ENCODE results near the gene DPF1. TPM values are rescaled to one million over a fixed set of nuclear protein-coding genes. Genes with fewer than 3 reads are reported as not detected.
"Not testable (repeated sequence)": the region's sequence is repeated elsewhere in the genome, so short reads cannot be mapped to it uniquely, and the experiment has no call there.

The DPF1 gene
- total RNA-seq, 1 experiment from 2014 or later = 1.7 TPM

GRCh38 chr19:38250821-38251563 is 27.0 kb upstream of the DPF1 start:
- DNase-seq (ENCODE audit: extremely low read depth, low read depth) = no peak

DNA sequence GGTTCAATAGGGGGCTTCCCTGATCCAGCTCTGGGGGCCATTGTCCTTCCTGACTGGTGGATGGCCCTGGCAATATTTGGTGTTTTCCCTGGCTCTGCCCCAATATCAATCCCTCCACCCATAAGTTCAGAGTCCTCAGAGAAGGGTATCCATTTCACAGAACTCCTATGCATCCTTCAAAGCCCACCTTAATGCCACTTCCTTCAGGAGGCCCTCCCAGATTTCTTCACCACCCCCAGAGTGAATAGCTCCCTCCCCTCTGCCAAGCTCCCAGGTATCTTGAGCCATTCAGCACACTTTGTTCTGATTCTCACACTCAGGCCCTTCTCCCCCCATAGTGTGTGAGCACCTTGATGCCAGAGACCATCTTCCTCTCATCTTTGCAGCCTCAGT is 26.4 kb upstream of the DPF1 start:
- no peak for DNase-seq (ENCODE audit: extremely low read depth, low read depth)

DNA sequence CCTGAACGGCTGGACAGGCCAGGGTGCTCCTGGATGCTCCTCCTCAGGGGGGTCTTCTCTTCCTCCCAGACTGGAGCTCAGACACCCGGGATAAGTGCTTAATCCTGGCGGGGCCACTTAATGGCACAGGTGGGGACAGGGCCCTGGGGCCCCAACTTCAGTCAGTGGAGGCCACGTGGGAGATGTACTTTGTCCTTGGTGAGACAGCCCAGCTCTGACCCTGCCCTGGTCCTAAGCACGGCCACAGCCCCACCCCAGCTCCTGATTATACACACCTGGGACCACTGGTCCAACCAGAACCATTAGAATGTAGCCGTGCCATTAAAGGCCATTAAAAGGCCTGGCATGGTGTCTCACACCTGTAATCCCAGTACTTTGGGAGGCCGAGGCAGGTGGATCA is 24.4 kb upstream of the DPF1 start:
- DNase-seq (ENCODE audit: extremely low read depth, low read depth) = no peak

DNA sequence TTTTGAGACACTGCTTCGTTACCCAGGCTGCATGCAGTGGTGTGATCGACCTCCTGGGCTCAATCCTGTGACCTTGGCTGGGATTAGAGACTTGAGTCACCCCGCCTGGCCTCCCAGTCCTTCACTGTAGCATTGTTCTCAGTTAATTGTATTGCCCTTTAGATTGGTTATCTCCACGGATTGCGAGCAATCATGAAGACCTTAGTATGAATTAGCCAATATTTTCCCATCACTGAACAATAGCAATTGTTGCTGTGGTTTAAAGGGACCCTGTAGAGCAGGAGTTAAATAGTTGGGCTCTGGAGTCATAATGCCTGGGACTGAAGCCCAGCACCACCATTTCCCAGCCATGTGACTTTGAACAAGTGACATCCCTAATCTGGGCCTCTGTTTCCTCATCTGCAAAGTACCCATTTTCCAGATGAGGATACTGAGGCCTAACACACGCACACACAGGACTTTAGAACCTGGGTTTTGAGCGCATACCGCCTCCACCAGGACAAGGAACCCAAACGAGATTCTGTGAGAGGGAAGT is 23.8 kb upstream of the DPF1 start:
- DNase-seq (ENCODE audit: extremely low read depth, low read depth) = no peak

DNA sequence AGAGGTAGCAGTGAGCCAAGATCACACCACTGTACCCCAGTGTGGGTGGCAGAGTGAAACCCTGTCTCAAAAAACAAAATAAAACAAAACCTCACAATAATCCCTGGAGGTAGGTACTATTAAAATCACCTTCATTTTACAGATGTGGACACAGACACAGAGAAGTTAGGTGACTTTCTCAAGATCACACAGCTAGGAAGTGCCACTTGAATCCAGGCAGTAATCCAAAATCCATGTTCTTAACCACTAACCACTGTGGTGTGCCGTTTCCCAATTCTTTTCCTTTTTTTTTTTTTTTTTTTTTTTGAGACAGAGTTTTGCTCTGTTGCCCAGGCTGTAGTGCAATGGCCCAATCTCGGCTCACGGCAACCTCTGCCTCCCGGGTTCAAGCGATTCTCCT is 23.1 kb upstream of the DPF1 start:
- DNase-seq (ENCODE audit: extremely low read depth, low read depth) = no peak

DNA sequence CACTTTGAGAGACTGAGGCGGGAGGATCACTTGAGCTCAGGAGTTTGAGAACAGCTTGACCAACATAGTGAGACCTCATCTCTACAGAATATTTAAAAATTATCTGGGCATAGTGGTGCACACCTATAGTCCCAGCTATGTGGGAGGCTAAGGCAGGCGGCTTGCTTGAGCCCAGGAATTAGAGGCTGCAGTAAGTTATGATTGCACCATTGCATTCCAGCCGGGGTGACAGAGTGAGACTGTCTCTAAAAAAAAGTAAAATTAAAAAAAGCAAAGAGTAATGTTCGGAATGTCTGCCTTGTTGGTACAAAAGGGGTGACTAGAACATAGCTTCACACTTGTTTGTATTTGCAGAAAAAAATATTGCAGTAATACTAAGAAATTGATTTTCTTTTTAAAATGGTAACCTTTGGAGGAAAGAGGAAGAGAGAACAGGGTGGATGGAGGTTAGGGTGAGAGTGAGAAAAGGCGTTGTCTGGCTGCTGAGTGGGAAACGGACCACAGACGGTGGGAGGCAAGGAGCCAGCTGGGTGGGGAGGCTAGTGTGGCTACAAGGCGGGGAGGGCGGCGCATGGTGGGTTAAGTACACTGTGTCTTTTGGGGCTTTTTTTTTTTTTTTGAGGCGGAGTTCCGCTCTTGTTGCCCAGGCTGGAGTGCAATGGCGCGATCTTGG is 21.9 kb upstream of the DPF1 start:
- DNase-seq (ENCODE audit: extremely low read depth, low read depth) = no peak

DNA sequence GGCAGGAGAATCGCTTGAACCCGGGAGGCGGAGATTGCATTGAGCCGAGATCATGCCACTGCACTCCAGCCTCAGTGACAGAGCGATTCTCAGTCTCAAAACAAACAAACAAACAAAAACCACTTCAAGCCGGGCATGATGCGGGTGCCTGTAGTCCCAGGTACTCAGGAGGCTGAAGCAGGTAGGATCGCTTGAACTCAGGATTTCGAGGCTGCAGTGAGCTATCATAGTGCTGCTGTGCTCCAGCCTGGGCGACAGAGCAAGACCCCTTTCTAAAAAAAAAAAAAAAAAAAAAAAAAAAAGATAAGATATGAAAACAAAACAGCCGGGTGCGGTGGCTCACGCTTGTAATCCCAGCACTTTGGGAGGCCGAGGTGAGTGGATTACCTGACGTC is 19.3 kb upstream of the DPF1 start:
- DNase-seq (ENCODE audit: extremely low read depth, low read depth) = no peak

GRCh38 chr19:38239816-38240215 is 15.8 kb upstream of the DPF1 start:
- no peak for DNase-seq (ENCODE audit: extremely low read depth, low read depth)

- DNase-seq (ENCODE audit: extremely low read depth, low read depth) = no peak
Observed at GRCh38 chr19:38234615-38235014, 10.6 kb upstream of the DPF1 start.

- DNase-seq (ENCODE audit: extremely low read depth, low read depth) = peak; percentile 69
Observed at GRCh38 chr19:38233740-38234251, 9.8 kb upstream of the DPF1 start.

DNA sequence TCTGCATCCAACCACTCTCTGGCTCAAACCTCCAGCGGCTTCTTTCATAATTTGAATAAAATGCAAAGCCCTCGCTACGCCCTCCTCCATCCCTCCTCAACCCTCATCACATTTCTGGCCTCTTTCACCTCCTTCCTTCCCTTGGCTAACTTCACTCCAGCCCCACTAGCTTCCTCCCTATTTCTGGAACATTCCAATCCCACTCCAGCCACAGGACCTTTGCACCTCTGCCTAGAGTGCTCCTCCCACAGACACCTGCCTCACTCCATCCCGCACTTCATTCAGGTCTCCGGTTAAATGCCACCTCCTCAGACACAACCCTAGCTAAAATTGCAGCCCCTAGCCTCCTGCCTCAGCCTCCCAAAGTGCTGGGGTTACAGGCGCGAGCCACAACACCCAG is 7.9 kb upstream of the DPF1 start:
- no peak for DNase-seq (ENCODE audit: extremely low read depth, low read depth)

- DNase-seq (ENCODE audit: extremely low read depth, low read depth) = not testable (repeated sequence)
Observed at GRCh38 chr19:38230506-38231133, 6.6 kb upstream of the DPF1 start.

GRCh38 chr19:38229585-38230073 is 5.6 kb upstream of the DPF1 start:
- DNase-seq (ENCODE audit: extremely low read depth, low read depth) = peak; percentile 53

GRCh38 chr19:38228491-38229439 is 4.7 kb upstream of the DPF1 start:
- DNase-seq (ENCODE audit: extremely low read depth, low read depth) = no peak

DNA sequence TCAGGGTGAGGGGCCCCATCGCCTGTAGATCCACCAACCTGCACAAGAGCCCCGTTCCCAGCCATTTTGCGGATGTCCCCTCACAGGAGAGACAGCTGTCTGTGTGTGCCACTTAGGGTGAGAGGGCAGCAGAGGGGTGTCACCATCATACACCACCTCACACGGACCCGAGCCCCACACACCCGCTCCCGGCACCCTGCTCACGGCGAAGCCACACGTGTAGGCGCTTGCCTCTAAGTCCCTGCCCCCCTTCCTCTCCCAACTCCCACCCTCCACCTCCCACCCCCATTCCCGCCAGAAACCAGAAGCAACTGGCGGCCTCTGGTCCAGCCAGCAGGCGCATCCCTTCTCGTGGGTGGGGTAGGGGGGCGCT is 4.0 kb upstream of the DPF1 start:
- no peak for DNase-seq (ENCODE audit: extremely low read depth, low read depth)

- DNase-seq (ENCODE audit: extremely low read depth, low read depth) = no peak
Observed at GRCh38 chr19:38227287-38228004, 3.4 kb upstream of the DPF1 start.

- not testable (repeated sequence) for DNase-seq (ENCODE audit: extremely low read depth, low read depth)
Observed at GRCh38 chr19:38224863-38225218, 819 bp upstream of the DPF1 start.

DNA sequence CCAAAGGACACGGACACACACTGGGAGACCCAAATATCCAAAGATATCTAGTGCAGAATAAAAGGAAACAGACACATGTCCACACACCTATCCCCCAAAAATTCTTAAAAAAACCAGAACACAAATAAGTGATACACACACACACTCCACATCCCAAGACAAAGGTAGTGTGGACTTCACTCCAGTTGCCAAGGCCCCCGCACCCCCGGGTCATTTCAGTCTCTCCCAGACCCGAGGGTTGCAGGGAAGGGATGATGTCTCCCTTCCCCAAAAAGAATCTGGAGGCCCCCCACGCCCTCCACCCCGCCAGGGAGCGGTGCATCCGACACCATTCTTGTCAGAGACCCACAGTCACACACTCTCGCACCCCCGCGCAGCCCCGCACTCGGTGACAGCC is 407 bp downstream of the DPF1 start:
- DNase-seq (ENCODE audit: extremely low read depth, low read depth) = no peak

- no peak for DNase-seq (ENCODE audit: extremely low read depth, low read depth)
Observed at GRCh38 chr19:38223119-38223523, 901 bp downstream of the DPF1 start.
